GM12878 (cell line): ENCODE results near the gene ZNF92.

Source experiments
- BRCA1 ChIP-seq: IDR thresholded peaks from 2 replicates; pipeline ENCODE4 v1.6.1; 2011; ENCODE audit warnings: low read depth, low read length, improper control_type of control experiment
- EZH2 ChIP-seq: IDR thresholded peaks from 2 replicates; pipeline ENCODE4 v1.6.1; 2012; ENCODE audit warnings: low read depth, mild to moderate bottlenecking, control low read depth, inconsistent platforms, low read length, borderline replicate concordance; ENCODE audit not compliant: control insufficient read depth
- KDM1A ChIP-seq: fragments of 200-600 bp; sonication (generic); IDR thresholded peaks from 2 replicates; pipeline ENCODE4 v1.6.1; 2016; ENCODE audit warnings: borderline replicate concordance
- NR2C2 ChIP-seq: IDR thresholded peaks from 2 replicates; pipeline ENCODE4 v1.6.1; 2011; ENCODE audit warnings: borderline replicate concordance, low read depth; ENCODE audit not compliant: control insufficient read depth, insufficient read length
- POLR2A ChIP-seq: IDR thresholded peaks from 2 replicates; pipeline ENCODE4 v1.6.1; 2011; ENCODE audit warnings: low read depth, mild to moderate bottlenecking, low read length
- SIN3A ChIP-seq: IDR thresholded peaks from 2 replicates; pipeline ENCODE4 v1.6.1; 2012; ENCODE audit warnings: low read depth, low read length, improper control_type of control experiment
- TARDBP ChIP-seq: IDR thresholded peaks from 2 replicates; pipeline ENCODE4 v1.6.1; 2016; ENCODE audit warnings: borderline replicate concordance
- TBL1XR1 ChIP-seq: IDR thresholded peaks from 2 replicates; pipeline ENCODE4 v1.6.1; 2012; ENCODE audit warnings: low read depth, low read length, improper control_type of control experiment
- ZZZ3 ChIP-seq: IDR thresholded peaks from 2 replicates; pipeline ENCODE4 v1.6.1; 2011; ENCODE audit warnings: low read depth; ENCODE audit not compliant: control insufficient read depth, insufficient read length
- TF ChIP-seq, protein P1 (sequence below), 3 experiments: IDR thresholded peaks in 2 of 3; conservative IDR thresholded peaks in 1 of 3; 2 replicates each; pipeline ENCODE4 v1.5.1; 2011; ENCODE audit warnings: low read depth in 3 of 3, low read length in 3 of 3, mild to moderate bottlenecking in 3 of 3, control low read depth in 2 of 3, moderate library complexity in 2 of 3, inconsistent platforms in 1 of 3, mixed read lengths in 1 of 3; ENCODE audit not compliant: control insufficient read depth in 2 of 3, insufficient read depth in 1 of 3; ENCODE audit errors: extremely low read depth in 1 of 3
- TF ChIP-seq, protein P2 (sequence below): IDR thresholded peaks from 2 replicates; pipeline ENCODE4 v1.6.1; 2012; ENCODE audit warnings: low read length, inconsistent platforms

DNA sequence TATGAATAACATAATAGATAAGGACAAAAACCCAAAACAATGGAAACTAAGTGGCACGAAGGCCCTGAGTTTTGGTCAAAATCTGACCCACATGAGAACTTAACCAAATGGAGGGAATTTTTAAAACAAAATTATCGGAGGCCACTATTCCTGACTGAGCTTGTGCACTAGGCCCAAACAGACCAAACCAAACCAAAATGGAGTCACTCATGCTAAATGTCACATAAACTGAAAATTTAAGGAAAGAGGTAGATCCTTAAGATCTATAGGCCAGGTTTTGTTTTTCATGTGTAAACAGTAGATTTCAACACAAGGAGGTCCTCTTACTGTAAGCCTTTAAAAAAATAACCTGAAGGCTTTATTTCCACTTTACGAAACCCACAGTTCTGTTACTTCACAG is 3.8 kb upstream of the ZNF92 start:
- no peak for TF ChIP-seq TBL1XR1
- TF ChIP-seq NR2C2 = no peak
- TF ChIP-seq TARDBP = no peak
- TF ChIP-seq, protein P1, sequence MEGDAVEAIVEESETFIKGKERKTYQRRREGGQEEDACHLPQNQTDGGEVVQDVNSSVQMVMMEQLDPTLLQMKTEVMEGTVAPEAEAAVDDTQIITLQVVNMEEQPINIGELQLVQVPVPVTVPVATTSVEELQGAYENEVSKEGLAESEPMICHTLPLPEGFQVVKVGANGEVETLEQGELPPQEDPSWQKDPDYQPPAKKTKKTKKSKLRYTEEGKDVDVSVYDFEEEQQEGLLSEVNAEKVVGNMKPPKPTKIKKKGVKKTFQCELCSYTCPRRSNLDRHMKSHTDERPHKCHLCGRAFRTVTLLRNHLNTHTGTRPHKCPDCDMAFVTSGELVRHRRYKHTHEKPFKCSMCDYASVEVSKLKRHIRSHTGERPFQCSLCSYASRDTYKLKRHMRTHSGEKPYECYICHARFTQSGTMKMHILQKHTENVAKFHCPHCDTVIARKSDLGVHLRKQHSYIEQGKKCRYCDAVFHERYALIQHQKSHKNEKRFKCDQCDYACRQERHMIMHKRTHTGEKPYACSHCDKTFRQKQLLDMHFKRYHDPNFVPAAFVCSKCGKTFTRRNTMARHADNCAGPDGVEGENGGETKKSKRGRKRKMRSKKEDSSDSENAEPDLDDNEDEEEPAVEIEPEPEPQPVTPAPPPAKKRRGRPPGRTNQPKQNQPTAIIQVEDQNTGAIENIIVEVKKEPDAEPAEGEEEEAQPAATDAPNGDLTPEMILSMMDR (IDR thresholded peaks at IDR 0.05 in 2 of 3, conservative IDR thresholded peaks at IDR 0.05 in 1 of 3; ENCODE audit: control insufficient read depth in 2 of 3, extremely low read depth in 1 of 3, insufficient read depth in 1 of 3, low read depth in 3 of 3, low read length in 3 of 3) = no peak
- no peak for TF ChIP-seq POLR2A
- TF ChIP-seq EZH2 = no peak
- TF ChIP-seq SIN3A = no peak
- TF ChIP-seq BRCA1 = no peak
- no peak for TF ChIP-seq ZZZ3
- TF ChIP-seq KDM1A = no peak
- TF ChIP-seq, protein P2, sequence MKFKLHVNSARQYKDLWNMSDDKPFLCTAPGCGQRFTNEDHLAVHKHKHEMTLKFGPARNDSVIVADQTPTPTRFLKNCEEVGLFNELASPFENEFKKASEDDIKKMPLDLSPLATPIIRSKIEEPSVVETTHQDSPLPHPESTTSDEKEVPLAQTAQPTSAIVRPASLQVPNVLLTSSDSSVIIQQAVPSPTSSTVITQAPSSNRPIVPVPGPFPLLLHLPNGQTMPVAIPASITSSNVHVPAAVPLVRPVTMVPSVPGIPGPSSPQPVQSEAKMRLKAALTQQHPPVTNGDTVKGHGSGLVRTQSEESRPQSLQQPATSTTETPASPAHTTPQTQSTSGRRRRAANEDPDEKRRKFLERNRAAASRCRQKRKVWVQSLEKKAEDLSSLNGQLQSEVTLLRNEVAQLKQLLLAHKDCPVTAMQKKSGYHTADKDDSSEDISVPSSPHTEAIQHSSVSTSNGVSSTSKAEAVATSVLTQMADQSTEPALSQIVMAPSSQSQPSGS = no peak
